K562 (cell line): ENCODE measurements around the gene CENPX. TPM values are rescaled to one million over a fixed set of nuclear protein-coding genes. Genes with fewer than 3 reads are reported as not detected.
A peak's percentile ranks its signal among the peaks of the same experiment; 100 is the strongest.

Source experiments
- ATAC-seq: fragments of 200-7000 bp; cut with Tn5 transposase; 3 replicates; pipeline ENCODE4 v1.9.1; 2020; ENCODE audit warnings: moderate library complexity
- BruUV-seq: library from RNA; stranded (reverse); fragments of 400-500 nt; replicated peaks from 2 replicates; lab custom pipeline; 2021; lab: Mats Ljungman, UMichigan
- CTCF ChIA-PET: fragments of 300-600 bp; formaldehyde crosslinking; extraction: SDS; loops from one replicate; lab custom pipeline; 2021; ENCODE audit warnings: low intra/inter-chr PET ratio; lab: Yijun Ruan, JAX
- POLR2A ChIA-PET: fragments of 300-600, 350-650 bp; sonication (Branson Sonifier 250); formaldehyde crosslinking; extraction: SDS; loops from one replicate; lab custom pipeline; 2021; ENCODE audit warnings: antibody characterized with exemption, inconsistent platforms; lab: Yijun Ruan, JAX
- DNase-seq, 4 experiments: peaks; one replicate each; pipeline versions ENCODE4 v3.0.0 to v3.0.0-alpha.2; 2011 to 2018; ENCODE audit warnings: low spot score in 3 of 4, mixed read lengths in 3 of 4; ENCODE audit errors: extremely low read depth in 1 of 4
- FAIRE-seq: peaks from 2 replicates; lab custom pipeline; 2011; peaks lifted over from hg19 to GRCh38; lab: Jason Lieb, UNC
- H2AFZ ChIP-seq: 2 replicates; pipeline ENCODE4 v1.6.0; 2011; ENCODE audit warnings: low read depth, low read length, control low read depth, inconsistent platforms
- H3K27ac ChIP-seq: fragments of 200-600 bp; 3 replicates; pipeline ENCODE4 v1.8.0; 2011; ENCODE audit warnings: low read depth, mild to moderate bottlenecking, control low read depth, inconsistent platforms, low read length, moderate library complexity, mixed read lengths; ENCODE audit errors: extremely low read depth
- H3K27me3 ChIP-seq, 2 experiments: fragments of 300-600 bp in 1 of 2; 2 replicates in 1 of 2; 3 replicates in 1 of 2; pipeline versions ENCODE4 v1.6.0 to v1.8.0; 2011; ENCODE audit warnings: inconsistent platforms in 2 of 2, low read length in 2 of 2, mild to moderate bottlenecking in 1 of 2, mixed read lengths in 1 of 2, moderate library complexity in 1 of 2; ENCODE audit not compliant: control insufficient read depth in 2 of 2, insufficient read depth in 2 of 2
- H3K36me3 ChIP-seq: fragments of 300-600 bp; 3 replicates; pipeline ENCODE4 v1.8.0; 2011; ENCODE audit warnings: mild to moderate bottlenecking, low read length, inconsistent platforms; ENCODE audit not compliant: control insufficient read depth, insufficient read depth
- H3K4me1 ChIP-seq, 2 experiments: fragments of 200-600 bp in 1 of 2; replicated peaks in 1 of 2; 2 replicates in 1 of 2; 3 replicates in 1 of 2; pipeline versions ENCODE4 v1.5.1 to v1.8.0; 2011; ENCODE audit warnings: inconsistent platforms in 2 of 2, low read length in 2 of 2, mild to moderate bottlenecking in 1 of 2, mixed read lengths in 1 of 2, moderate library complexity in 1 of 2; ENCODE audit not compliant: control insufficient read depth in 2 of 2, insufficient read depth in 2 of 2
- H3K4me2 ChIP-seq: 2 replicates; pipeline ENCODE4 v1.6.1; 2011; ENCODE audit warnings: low read length, control low read depth, inconsistent platforms, mixed read lengths; ENCODE audit not compliant: insufficient read depth
- H3K4me3 ChIP-seq: fragments of 200-600 bp; sonication (generic), shearing (Covaris generic); 2 replicates; pipeline ENCODE4 v1.5.1; 2016; ENCODE audit warnings: control low read depth, inconsistent platforms
- H3K79me2 ChIP-seq: fragments of 200-600 bp; 3 replicates; pipeline ENCODE4 v1.8.0; 2011; ENCODE audit warnings: low read length, inconsistent platforms; ENCODE audit not compliant: control insufficient read depth, insufficient read depth
- H3K9ac ChIP-seq, 2 experiments: 2 replicates each; pipeline versions ENCODE4 v1.6.0 to v1.6.1; 2011; ENCODE audit warnings: low read depth in 2 of 2, low read length in 2 of 2, control low read depth in 1 of 2, inconsistent platforms in 1 of 2, mild to moderate bottlenecking in 1 of 2, mixed read lengths in 1 of 2; ENCODE audit not compliant: insufficient read depth in 1 of 2
- H3K9me1 ChIP-seq: one replicate; pipeline ENCODE4 v1.6.0; 2011; ENCODE audit warnings: inconsistent platforms, mild to moderate bottlenecking, low read length, moderate library complexity; ENCODE audit not compliant: control insufficient read depth, insufficient read depth
- H3K9me3 ChIP-seq: replicated peaks from 2 replicates; pipeline ENCODE4 v1.5.1; 2011; ENCODE audit warnings: low read depth, low read length, inconsistent platforms; ENCODE audit not compliant: control insufficient read depth, insufficient read depth
- H4K20me1 ChIP-seq: replicated peaks from 2 replicates; pipeline ENCODE4 v1.6.1; 2011; ENCODE audit warnings: low read length, inconsistent platforms, mixed read lengths; ENCODE audit not compliant: control insufficient read depth, insufficient read depth
- BACH1 ChIP-seq: fragments of 200-800 bp; sonication (Bioruptor generic); IDR thresholded peaks from 2 replicates; pipeline ENCODE4 v1.6.1; 2016; ENCODE audit warnings: missing genetic modification characterization, missing compliant biosample characterization
- CC2D1A ChIP-seq: fragments of 450-650 bp; IDR thresholded peaks from 2 replicates; pipeline ENCODE4 v1.6.1; 2017; ENCODE audit warnings: mild to moderate bottlenecking
- CHD1 ChIP-seq: fragments of 200-600 bp; sonication (generic); IDR thresholded peaks from one replicate; pipeline ENCODE4 v1.6.1; 2012; ENCODE audit warnings: mild to moderate bottlenecking, moderate library complexity, low read length, inconsistent platforms
- EHMT2 ChIP-seq: fragments of 450-650 bp; IDR thresholded peaks from 2 replicates; pipeline ENCODE4 v1.6.1; 2018; ENCODE audit warnings: antibody characterized with exemption
- HDAC1 ChIP-seq, 2 experiments: fragments of 450-650 bp; IDR thresholded peaks; 2 replicates each; pipeline ENCODE4 v1.6.1; 2016 to 2017; ENCODE audit warnings: inconsistent platforms in 1 of 2, mild to moderate bottlenecking in 1 of 2, moderate library complexity in 1 of 2
- HDGF ChIP-seq: fragments of 450-650 bp; IDR thresholded peaks from 2 replicates; pipeline ENCODE4 v1.6.1; 2016
- KLF16 ChIP-seq: IDR thresholded peaks from 2 replicates; pipeline ENCODE4 v1.6.1; 2016; ENCODE audit warnings: antibody characterized with exemption
- MED1 ChIP-seq: sonication (generic); formaldehyde crosslinking; IDR thresholded peaks from 2 replicates; pipeline ENCODE4 v1.8.1; 2023; ENCODE audit warnings: missing genetic modification reagents, borderline replicate concordance
- MEIS2 ChIP-seq: fragments of 450-650 bp; IDR thresholded peaks from 2 replicates; pipeline ENCODE4 v1.6.1; 2014; ENCODE audit warnings: mild to moderate bottlenecking; ENCODE audit not compliant: partially characterized antibody
- NEUROD1 ChIP-seq: fragments of 150-350 bp; IDR thresholded peaks from 2 replicates; pipeline ENCODE4 v1.6.1; 2014; ENCODE audit warnings: borderline replicate concordance, low read length, low read depth; ENCODE audit not compliant: partially characterized antibody
- PBX2 ChIP-seq, 2 experiments: IDR thresholded peaks in 1 of 2; conservative IDR thresholded peaks in 1 of 2; 2 replicates each; pipeline ENCODE4 v1.6.1; 2016; ENCODE audit warnings: low read depth in 2 of 2, mild to moderate bottlenecking in 1 of 2, missing compliant biosample characterization in 1 of 2, missing genetic modification characterization in 1 of 2, moderate library complexity in 1 of 2
- PKNOX1 ChIP-seq: fragments of 450-650 bp; IDR thresholded peaks from 2 replicates; pipeline ENCODE4 v1.6.1; 2016
- POLR2A ChIP-seq: fragments of 450-650 bp; conservative IDR thresholded peaks from 2 replicates; pipeline ENCODE4 v1.6.1; 2016
- SIN3B ChIP-seq: fragments of 450-650 bp; IDR thresholded peaks from 2 replicates; pipeline ENCODE4 v1.6.1; 2017; ENCODE audit warnings: low read depth, mild to moderate bottlenecking, moderate library complexity
- SMAD1 ChIP-seq: fragments of 150-350 bp; IDR thresholded peaks from 2 replicates; pipeline ENCODE4 v1.6.1; 2014; ENCODE audit warnings: low read length, low read depth; ENCODE audit not compliant: partially characterized antibody
- ZBED1 ChIP-seq: IDR thresholded peaks from 2 replicates; pipeline ENCODE4 v1.6.1; 2014
- ZFP36 ChIP-seq: fragments of 150-350 bp; IDR thresholded peaks from 2 replicates; pipeline ENCODE4 v1.6.1; 2018; ENCODE audit warnings: low read length, low read depth; ENCODE audit not compliant: partially characterized antibody
- ZNF584 ChIP-seq: fragments of 200-800 bp; sonication (Bioruptor generic); IDR thresholded peaks from 2 replicates; pipeline ENCODE4 v1.6.1; 2016; ENCODE audit warnings: low read depth, mild to moderate bottlenecking, missing genetic modification characterization, missing compliant biosample characterization
- ZNF740 ChIP-seq, 3 experiments: fragments of 200-800 bp in 1 of 3; sonication (Bioruptor generic) in 1 of 3; sonication (generic) in 1 of 3; formaldehyde crosslinking in 1 of 3; IDR thresholded peaks; 2 replicates each; pipeline versions ENCODE4 v1.6.1 to v1.8.0; 2016 to 2022; ENCODE audit warnings: mild to moderate bottlenecking in 2 of 3, missing compliant biosample characterization in 2 of 3, missing genetic modification characterization in 2 of 3, missing genetic modification reagents in 1 of 3
- in situ Hi-C: fragments of 300-500 bp; cut with MboI; formaldehyde crosslinking; loops from 4 replicates; pipeline ENCODE4 v1.15.0; 2018; ENCODE audit warnings: inconsistent platforms, mixed read lengths
- intact Hi-C: fragments of 100-400 bp; cut with micrococcal nuclease; formaldehyde crosslinking; loops from 2 replicates; pipeline ENCODE4 v1.14.2; 2022
- polyA plus RNA-seq, 8 experiments: library from polyadenylated mRNA; depleted of rRNA in 4 of 8; stranded (reverse) in 5 of 8; unstranded in 3 of 8; fragments of >200 nt; fragmentation: Nextera tagmentation in 2 of 8; fragmentation: Illumina TruSeq in 1 of 8; extraction: Ambion mirVana in 2 of 8; extraction: Trizol in 1 of 8; gene quantifications; 2 replicates each; pipeline versions ENCODE4 v1.2.1 to v1.2.3, GENCODE V29; 2011 to 2014; ENCODE audit warnings: inconsistent platforms in 1 of 8, missing spikeins in 1 of 8
- total RNA-seq, 7 experiments: library from RNA; depleted of rRNA in 6 of 7; stranded (reverse); fragments of >200 nt in 6 of 7; fragmentation: Illumina TruSeq in 2 of 7; extraction: Trizol in 2 of 7; gene quantifications; 2 replicates each; pipeline versions ENCODE4 v1.2.1 to v1.2.3, GENCODE V29; 2011 to 2021; ENCODE audit warnings: low replicate concordance in 1 of 7

CENPX gene
- total and polyA plus RNA-seq, 9 of the 15 experiments (the other 6 are each of a cell fraction or from before 2014, with no cell fraction given): 32.7 to 352 (median 127) TPM

- TF ChIP-seq ZNF740 (CRISPR knock-in tag; IDR thresholded peaks at IDR 0.05) (no peak), ZNF740 (tag; IDR thresholded peaks at IDR 0.05) (no peak), CC2D1A (no peak), ZNF584 (CRISPR knock-in tag) (no peak), HDGF (no peak), POLR2A (peak; percentile 82), ZBED1 (no peak), NEUROD1 (no peak), SIN3B (peak; percentile 33; the same call in 1 of the 2 replicates), ZFP36 (no peak), KLF16 (no peak), BACH1 (tag) (no peak), MED1 (no peak)
Observed at GRCh38 chr17:82022310-82022980, at the start of gene CENPX (continued).

GRCh38 chr17:82070611-82071010 lies 47.9 kb upstream of the CENPX start:
- BruUV-seq: no TSS peak
- in situ Hi-C loops (no loop called here), intact Hi-C loops (no loop called here)
- Histone ChIP-seq H3K4me3 (no peak overlapping the region), H3K36me3 (no peaks in the 10 kb centered on the region), H3K27ac (no peak overlapping the region), H3K9me3 (no peaks in the 10 kb centered on the region), H2AFZ (no peak overlapping the region), H3K4me1 (peaks cover 0 to 10% of the 10 kb centered on the region in 2 experiments; a peak in 3 of 5 replicates), H3K9ac (no peak overlapping the region), H3K9me1 (no peaks in the 10 kb centered on the region), H3K4me2 (no peak overlapping the region), H3K79me2 (peaks cover 4% of the 10 kb centered on the region; the same call in 1 of the 3 replicates), H3K27me3 (no peaks in the 10 kb centered on the region), H4K20me1 (no peaks in the 10 kb centered on the region)
- DNase-seq: no peak
- ChIA-PET CTCF (no interaction called here), POLR2A (interaction anchor here (1.2 kb wide), 1 partner anchor 11 kb away, joined by 6 read pairs; no protein-coding TSS in a partner anchor)
- FAIRE-seq: no peak
- ATAC-seq: no peak
- TF ChIP-seq PKNOX1: peak; percentile 83
- TF ChIP-seq HDAC1 (IDR thresholded peaks at IDR 0.05): no peak
- no peak for TF ChIP-seq CHD1
- no peak for TF ChIP-seq EHMT2
- TF ChIP-seq ZBED1: no peak
- TF ChIP-seq SMAD1: no peak
- TF ChIP-seq PBX2 (CRISPR knock-in tag; IDR thresholded peaks at IDR 0.05; ENCODE audit: low read depth): no peak
- peak; percentile 74 for TF ChIP-seq PBX2 (tag; conservative IDR thresholded peaks at IDR 0.05; ENCODE audit: low read depth)
- TF ChIP-seq MEIS2: peak; percentile 84
